Measurements from ENCODE around the gene MAN2C1. TPM values are rescaled to one million over a fixed set of nuclear protein-coding genes. Genes with fewer than 3 reads are reported as not detected.

MAN2C1 gene
- total RNA-seq, 4 donors from 2014 or later, result 89.0 to 360 (median 156) TPM

DNA sequence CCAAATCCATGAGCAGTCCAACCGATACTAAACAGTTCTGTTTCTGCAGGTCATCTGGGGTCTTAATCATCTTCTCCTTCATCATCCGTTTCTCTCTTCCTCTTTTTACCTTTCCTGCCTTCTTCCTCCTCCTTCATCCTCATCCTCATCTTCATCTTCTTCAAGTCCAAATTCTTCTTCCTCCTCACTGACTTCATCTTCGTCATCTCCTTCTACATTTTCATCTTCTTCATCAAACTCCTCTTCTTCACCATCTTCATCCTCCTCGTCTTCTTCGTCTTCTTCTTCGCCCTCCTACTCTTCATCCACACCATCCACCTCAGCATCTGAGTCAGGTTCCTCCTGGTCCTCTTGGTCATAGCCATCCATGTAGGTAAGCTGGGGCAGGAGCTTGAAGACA lies 46.7 kb downstream of the MAN2C1 start:
- no peak for TF ChIP-seq CTCF (IDR thresholded peaks at IDR 0.05; ENCODE audit: low read depth)

DNA sequence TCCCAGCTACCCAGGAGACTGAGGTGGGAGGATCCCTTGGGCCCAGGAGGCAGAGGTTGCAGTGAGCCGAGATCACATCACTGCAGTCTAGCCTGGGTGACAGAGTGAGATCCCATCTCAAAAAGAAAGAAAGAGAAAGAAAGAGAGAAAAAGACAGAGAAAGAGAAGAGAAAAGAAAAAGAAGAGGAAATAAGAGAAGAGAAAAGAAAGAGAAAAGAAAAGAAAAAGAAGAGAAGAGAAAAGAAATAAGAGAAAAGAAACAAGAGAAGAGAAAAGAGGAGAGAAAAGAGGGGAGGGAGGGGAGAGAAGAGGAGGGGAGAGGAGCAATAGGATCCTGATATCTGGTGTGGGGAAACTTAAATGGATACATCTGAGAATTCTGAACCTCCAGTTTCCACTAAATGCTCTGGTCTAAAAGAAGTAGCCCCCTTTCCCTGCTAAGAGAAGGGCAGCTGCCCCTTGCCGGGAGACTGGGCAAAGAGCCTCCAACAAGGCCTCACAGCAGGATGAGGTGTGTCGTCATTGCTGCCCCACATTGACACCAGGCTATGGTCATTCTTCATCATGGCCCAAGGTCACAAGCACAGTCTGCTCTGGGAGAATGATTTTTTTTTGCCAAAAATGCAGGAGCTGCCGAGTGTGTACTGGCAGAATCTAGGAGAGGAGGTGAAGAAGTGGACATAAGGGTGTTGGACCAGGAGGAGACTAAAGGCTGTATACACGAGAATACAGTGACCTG lies 53.7 kb downstream of the MAN2C1 start:
- no peak for TF ChIP-seq CTCF (IDR thresholded peaks at IDR 0.05; ENCODE audit: low read depth)

- TF ChIP-seq CTCF (IDR thresholded peaks at IDR 0.05; ENCODE audit: low read depth), result no peak
These were observed 55.1 kb downstream of the MAN2C1 start for GRCh38 chr15:75313116-75313845.

- no peak for TF ChIP-seq CTCF (IDR thresholded peaks at IDR 0.05; ENCODE audit: low read depth)
These were observed 58.7 kb downstream of the MAN2C1 start for GRCh38 chr15:75309711-75310110.

DNA sequence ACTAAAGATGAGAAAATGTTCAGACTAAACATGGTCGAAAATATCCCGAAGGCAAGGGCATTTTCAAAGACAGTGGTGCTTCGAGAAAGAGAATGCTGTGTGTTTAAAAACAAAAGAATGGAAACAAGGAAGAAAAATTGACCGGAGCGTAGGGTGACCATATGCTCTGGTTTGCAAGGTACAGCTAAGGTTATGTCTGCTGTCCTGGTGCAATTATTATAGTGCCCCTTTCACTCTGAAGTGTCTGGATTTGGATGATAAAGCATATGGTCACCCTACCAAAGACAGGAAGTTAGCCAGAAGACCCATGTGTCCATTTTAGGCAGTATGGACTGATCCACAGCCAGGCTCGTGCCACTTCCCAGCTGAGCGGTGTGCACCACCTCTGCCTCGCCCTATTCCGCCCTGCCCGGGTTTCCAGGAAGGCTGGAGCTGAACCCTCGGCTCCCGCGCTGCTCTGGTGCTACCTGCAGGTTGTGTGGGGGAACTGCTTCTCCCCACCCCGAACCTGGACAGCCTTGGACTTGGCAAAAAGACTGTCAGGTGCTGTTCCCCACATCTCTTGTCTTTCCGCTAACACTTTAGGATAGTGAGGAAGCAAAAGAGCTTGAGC lies 60.5 kb downstream of the MAN2C1 start:
- TF ChIP-seq CTCF (IDR thresholded peaks at IDR 0.05; ENCODE audit: low read depth), result no peak

GRCh38 chr15:75306188-75306587 lies 62.2 kb downstream of the MAN2C1 start:
- TF ChIP-seq CTCF (IDR thresholded peaks at IDR 0.05; ENCODE audit: low read depth), result no peak

Other genes starting within 250 kb of the MAN2C1 start
- gene C15orf39, start 166.7 kb downstream of the MAN2C1 start, total RNA-seq, result 10 to 100 TPM in 1 of 4 donors, 1 to 10 TPM in 3; 7.5 to 21.3 (median 9.5) TPM
- gene GOLGA6C, start 110.3 kb downstream of the MAN2C1 start, total RNA-seq, result under 1 TPM in 1 of 4 donors, not detected in 3; 0.44 TPM
- gene GOLGA6D, start 85.8 kb downstream of the MAN2C1 start, total RNA-seq, result under 1 TPM in 1 of 4 donors, not detected in 3; 0.34 TPM
- 10 to 100 TPM; 26.9 to 48.9 (median 44.0) TPM for gene COMMD4, start 32.5 kb downstream of the MAN2C1 start, total RNA-seq
- 10 to 100 TPM; 21.4 to 53.5 (median 26.3) TPM for gene NEIL1, start 21.6 kb downstream of the MAN2C1 start, total RNA-seq
- gene SIN3A, start 83.1 kb upstream of the MAN2C1 start, total RNA-seq, result 10 to 100 TPM; 29.5 to 48.6 (median 33.0) TPM
- 10 to 100 TPM; 11.7 to 20.9 (median 15.7) TPM for gene PTPN9, start 210.7 kb upstream of the MAN2C1 start, total RNA-seq